Measurements from ENCODE around the gene PCDH9.

DNA sequence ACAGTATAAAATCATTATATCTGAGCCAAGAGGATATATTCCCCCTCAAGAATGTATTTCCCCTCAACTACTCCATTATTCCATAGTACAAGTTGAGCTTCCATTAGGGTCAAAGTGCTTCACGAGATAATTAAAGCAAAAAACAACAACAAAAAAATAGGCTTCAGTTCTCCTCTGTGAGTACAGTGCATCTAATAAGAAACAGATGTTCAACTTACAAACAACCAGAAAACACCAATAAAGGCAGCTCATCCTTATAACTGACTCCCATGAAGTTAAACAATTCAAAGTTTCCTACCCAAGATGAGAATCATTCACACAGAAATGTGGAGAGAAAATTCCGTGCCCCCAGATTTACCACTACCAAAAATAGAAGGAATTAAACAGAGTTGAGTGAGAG lies 854.4 kb downstream of the PCDH9 start:
- TF ChIP-seq, protein P1, sequence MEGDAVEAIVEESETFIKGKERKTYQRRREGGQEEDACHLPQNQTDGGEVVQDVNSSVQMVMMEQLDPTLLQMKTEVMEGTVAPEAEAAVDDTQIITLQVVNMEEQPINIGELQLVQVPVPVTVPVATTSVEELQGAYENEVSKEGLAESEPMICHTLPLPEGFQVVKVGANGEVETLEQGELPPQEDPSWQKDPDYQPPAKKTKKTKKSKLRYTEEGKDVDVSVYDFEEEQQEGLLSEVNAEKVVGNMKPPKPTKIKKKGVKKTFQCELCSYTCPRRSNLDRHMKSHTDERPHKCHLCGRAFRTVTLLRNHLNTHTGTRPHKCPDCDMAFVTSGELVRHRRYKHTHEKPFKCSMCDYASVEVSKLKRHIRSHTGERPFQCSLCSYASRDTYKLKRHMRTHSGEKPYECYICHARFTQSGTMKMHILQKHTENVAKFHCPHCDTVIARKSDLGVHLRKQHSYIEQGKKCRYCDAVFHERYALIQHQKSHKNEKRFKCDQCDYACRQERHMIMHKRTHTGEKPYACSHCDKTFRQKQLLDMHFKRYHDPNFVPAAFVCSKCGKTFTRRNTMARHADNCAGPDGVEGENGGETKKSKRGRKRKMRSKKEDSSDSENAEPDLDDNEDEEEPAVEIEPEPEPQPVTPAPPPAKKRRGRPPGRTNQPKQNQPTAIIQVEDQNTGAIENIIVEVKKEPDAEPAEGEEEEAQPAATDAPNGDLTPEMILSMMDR (IDR thresholded peaks at IDR 0.05): no peak
- no peak for TF ChIP-seq POLR2A (IDR thresholded peaks at IDR 0.05)

All from heart left ventricle (tissue), 13 donors.